ENCODE results near the gene EPHA8.

EPHA8 gene

DNA sequence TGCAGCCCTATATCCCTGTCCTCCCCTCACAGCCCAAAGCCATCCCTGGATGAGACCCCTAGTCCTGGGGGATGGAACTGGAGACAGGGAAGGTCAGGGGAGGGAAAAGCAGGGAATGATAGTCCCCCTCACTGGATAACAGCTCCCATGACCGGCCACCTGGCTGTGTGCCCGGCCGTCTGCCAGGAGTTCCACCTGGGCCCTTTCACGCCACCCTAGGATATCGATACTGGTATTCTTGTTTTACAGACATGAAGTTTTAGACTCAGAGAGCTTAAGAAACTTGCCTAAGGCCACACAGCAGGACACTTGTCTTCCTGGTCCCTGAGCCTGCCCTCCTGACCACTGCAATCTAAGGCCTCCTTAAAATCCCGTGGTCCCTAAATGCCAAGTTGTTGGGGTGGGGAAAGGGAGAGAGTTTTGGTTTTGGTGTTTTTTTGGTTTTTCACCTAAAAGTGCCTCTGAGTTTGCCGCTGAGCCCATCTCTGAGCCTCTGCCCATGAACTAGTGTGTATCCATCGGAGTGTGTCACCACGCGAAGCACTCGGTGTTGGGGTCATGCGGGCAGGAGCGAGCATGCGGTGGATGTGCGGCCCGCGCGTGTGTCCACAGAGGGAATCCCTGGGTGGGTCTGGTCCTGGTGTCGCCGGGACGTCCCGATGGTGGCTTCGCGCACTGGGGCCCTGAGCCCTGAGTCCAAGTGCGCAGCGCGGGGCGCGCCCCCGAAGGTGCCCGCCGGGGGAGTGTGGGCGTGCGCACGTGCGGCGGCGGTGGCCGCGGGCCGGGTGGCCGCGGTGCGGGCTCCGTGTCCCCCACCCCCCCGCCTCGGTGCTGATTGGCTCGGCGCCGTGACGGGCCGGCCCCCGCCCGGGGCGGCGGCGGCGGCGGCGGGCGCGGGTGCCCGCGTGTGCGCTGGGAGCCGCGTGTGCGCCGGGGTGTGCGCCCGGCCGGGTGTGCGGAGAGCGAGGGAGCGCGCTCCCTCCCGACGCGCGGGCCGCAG is at the start of gene EPHA8:
EPHA8 (plus strand) TSS at position 906 of the 1,000 bp plus-strand sequence. CDS start 147 bp downstream, outside the sequence.
- no peak for DNase-seq

GRCh38 chr1:22516906-22517571 is 46.2 kb upstream of the EPHA8 start:
- DNase-seq, result no peak

DNA sequence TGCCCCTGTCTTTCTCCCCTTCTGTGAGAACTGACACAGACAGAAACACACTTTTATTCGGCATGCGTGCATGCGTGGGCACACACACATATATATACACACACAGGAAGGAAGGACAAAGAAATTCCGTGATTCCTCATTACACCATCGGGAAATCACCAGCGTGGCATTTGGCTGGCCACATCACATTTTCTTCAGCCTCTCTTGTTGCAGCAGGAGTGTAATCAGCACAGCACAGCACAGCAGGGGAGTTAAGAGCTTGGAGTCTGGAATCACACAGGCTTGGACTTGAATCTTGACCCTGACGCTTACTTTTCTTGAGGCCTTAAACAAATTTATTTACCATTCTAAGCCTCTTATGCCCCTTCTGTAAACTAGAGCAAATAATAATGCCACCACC is 45.3 kb upstream of the EPHA8 start:
- no peak for DNase-seq

DNA sequence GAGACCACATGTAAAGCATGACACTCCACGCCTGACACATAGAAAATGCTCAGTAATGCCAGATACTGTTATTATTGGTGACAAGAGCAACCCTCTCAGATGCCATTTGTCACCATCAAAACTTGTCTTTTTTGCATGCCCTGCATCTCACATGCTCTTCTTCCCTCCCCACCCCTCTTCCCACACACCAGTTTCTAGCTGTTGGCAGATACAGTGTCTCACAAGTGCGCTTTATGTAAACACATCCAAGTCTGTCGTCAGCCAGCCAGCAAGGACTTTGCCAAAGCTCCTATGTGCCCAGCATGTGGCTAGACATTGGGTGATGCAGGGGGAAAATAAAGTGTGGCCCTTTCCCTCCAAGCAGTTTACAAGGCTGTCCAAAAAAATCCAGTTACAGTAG is 44.9 kb upstream of the EPHA8 start:
- DNase-seq, result no peak

DNA sequence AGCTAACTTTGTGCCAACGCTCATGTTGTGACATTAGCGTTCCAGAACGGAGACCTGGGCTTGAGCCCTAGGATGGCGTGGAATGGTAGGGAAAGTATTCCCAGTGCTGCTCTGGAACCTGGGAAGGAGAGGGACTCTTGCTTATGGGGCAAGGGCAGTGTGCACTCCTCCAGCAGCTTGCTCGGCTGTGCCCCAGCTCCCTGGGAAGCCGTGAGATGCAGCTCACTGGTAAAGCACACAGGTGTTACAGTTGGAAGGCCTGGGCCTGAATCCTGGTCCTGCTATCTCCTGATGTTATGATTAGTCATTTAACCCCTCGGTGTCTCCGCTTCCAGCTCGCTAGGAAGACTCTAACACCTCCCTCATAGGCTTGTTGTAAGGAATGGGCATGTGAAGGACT is 42.4 kb upstream of the EPHA8 start:
- DNase-seq, result no peak

DNA sequence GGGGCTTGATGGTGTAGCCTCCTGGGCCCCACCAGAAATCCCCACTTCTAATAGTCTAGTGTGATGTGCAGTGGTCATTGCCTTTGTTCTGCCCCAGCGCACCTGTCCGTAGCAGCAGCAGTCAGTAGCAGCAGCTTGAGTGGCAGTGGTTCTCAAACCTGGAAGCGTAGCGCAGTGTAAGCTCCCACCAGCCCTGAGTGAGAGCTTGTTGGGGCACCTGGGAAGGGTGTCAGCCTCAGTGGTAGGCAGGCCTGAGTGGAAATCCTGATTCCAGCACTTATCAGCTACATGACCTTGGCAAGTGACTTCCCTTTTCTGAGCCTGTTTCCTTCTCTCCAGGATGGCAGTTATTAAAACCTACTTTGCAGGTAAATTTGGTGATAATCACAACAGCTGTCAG is 41.6 kb upstream of the EPHA8 start:
- DNase-seq, result no peak

DNA sequence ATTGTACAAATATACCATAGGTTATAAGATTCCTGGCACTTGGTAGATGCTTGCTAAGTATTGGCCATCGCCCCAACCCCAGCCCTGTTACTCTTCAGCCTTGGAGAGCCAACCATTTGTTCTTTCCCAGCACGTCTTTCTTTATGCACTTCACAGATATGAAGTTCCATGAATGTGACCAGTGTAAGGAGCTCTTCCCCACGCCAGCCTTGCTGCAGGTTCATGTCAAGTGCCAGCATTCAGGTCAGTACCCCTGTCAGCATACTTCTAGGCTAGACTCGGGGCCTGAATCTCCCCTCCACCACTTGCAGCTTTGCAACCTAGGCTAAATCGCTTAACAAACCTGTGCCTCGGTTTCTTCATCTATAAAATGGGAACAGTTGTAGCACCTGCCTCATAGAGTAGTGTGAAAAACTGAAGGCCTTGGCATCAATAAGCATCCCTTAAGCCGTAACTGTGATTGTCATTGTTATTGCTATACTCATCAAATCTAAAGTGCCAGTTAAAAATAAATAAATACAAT is 41.0 kb upstream of the EPHA8 start:
- no peak for DNase-seq

- no peak for DNase-seq
These were observed 38.8 kb upstream of the EPHA8 start for GRCh38 chr1:22524481-22524880.

DNA sequence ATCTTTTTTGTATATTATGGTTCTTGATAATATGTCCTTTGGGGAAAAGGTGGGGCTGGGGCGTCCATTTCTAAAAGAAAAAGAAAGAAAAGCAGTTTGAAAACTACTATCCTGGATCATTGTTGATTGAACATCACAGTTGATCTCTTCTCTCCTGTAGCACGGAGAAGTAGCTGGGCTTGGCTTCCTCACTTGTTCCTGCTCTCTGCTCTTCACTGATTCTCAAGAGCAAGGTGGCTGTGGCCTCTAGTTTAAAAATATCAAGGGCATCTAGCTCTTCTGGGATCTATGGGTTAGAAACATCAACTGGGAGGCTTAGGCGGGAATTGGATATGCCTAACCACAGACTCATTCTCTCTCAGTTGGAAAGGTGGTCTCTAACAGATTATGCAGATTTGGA is 38.1 kb upstream of the EPHA8 start:
- DNase-seq, result no peak

DNA sequence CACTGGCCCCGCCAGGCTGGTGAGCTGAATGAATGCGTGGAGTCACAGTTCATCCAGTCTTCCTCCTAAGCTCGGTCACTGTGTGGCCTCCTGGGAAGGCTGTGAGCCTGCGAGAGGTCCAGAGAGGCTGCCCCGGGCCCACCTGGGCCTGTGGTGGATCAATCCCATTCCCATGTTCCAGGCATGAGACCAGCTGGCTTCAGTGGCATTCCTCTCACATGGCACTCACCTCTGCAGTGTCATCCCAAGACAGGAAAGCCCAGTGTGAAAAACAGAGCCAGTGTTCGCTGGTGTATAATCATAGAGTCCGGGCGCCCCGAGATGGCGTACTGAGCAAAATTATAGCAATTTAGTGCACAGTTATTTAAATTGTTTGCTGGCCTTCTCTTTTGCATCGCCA is 37.6 kb upstream of the EPHA8 start:
- DNase-seq, result no peak

DNA sequence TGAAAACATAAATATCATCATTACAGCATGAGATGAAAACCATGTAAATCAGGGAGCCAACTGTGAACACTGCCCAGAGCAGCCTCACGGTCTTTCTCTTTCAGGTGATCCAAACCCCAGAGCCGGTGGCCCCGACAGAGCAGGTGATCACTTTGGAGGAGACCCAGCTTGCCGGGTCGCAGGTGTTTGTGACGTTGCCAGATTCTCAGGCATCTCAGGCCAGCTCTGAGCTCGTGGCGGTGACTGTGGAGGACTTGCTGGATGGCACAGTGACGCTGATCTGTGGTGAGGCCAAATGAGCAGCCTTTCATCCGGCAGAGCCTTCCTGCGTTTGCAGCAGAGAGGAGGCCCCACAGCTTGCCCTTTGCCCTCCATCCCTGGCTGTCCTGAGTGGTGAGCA is 37.2 kb upstream of the EPHA8 start:
- no peak for DNase-seq

DNA sequence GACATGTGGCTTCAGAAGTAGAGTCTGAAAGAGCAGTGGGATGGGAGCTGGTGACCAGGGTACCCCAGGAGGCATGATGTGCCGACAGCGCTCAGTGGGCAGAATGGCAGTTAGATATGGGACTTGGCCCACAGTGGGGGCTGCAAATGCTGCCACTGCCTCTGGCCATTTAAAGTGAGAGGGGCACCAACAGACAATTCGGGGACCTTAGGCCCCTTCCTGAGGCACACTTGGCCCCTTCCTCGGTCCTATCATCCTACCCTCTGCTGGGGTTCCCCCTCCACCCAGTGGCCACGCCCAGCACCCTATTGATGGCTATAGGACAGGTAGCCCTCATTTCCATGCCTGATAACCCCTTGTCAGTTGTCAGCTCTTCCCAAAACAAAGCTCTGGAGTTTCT is 36.6 kb upstream of the EPHA8 start:
- no peak for DNase-seq

GRCh38 chr1:22527122-22527521 is 36.2 kb upstream of the EPHA8 start:
- no peak for DNase-seq

GRCh38 chr1:22527555-22528296 is 35.6 kb upstream of the EPHA8 start:
- DNase-seq, result no peak

- DNase-seq, result no peak
These were observed 34.8 kb upstream of the EPHA8 start for GRCh38 chr1:22528451-22528850.

- DNase-seq, result no peak
These were observed 33.2 kb upstream of the EPHA8 start for GRCh38 chr1:22529901-22530621.

DNA sequence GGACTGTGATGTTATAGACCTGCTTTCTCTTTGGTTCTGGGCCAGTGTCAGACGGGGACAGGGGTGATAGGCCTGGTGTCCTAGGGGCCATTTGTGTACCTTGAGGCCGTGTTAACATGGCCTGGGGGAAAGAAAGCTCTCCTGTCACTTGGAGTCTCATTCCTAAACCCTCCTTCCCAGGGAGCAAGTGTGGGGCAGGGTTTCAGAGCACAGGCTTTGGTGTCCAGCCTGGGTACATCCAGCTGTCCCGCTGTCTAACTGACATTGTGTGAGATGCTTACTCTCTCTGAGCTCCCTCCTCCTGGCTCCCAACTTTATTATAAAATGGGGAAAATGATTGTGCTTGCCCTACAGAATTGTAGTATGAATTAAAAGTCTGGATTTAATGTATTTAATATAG is 32.6 kb upstream of the EPHA8 start:
- DNase-seq, result no peak

DNA sequence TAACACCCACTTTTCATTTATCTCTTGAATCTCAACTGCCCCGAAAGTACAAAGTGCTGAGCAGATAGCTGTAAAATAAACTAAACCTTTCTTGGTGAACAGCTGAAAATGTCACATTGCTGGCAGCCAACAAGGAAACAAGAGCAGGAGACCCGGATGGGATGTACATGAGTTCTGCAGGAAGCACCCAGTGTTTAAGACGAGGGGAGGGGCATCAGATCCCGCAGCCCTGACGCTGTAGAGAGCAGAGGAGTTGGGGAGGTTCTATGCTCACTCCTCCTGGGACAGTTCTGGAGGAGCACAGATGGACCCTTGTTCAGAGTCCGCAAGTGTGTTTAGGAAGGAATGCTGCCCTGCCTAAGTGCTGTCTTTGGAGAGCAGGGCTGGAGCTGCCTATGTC is 32.0 kb upstream of the EPHA8 start:
- no peak for DNase-seq

GRCh38 chr1:22533244-22533895 is 29.9 kb upstream of the EPHA8 start:
- no peak for DNase-seq

- no peak for DNase-seq
These were observed 28.3 kb upstream of the EPHA8 start for GRCh38 chr1:22534951-22535350.

DNA sequence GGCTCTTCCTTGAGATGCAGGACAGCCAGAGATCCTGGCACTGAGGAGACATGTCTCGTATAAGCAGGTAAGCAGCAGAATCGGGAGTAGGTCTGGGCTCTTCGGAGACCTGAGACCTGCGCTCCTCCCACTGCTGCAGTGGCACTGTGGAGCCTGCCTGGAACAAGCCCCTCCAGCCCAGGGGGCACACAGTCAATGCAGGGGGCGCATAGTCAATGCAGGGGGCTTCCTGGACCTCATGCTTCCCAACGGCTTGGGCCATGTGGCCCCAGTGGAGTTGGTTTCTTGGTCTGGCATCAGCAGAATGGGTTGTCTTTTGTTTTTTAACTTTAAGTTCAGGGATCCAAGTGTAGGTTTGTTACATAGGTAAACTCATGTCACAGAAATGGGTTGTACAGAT is 27.9 kb upstream of the EPHA8 start:
- DNase-seq, result no peak

DNA sequence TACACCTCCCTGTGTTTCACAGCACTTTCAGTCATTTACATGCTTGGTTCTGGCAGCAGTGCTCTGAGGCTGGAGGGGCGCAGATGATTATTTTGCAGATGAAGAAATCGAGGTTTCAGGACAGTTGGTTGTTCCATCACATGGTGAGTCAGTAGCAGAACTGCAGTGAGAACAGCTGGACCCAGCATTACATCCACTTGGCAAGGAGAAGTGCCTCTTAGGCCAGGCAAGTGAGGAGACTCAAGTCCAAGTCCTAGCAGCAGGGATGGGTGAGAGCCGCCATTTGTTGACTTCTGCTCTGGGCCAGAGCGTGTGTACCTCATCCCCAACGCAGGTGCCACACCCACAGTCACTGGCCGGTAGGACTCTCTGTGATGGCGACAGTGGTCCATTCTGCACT is 26.8 kb upstream of the EPHA8 start:
- no peak for DNase-seq
